ES-I3 (cell line): ENCODE measurements around the gene DFFB.

ENCODE experiments used
- H3K36me3 ChIP-seq: 2 replicates; pipeline ENCODE4 v1.6.1; 2013; ENCODE audit warnings: mild to moderate bottlenecking, low read length, control low read depth, moderate library complexity; ENCODE audit not compliant: insufficient read depth
- H3K4me1 ChIP-seq: 2 replicates; pipeline ENCODE4 v1.6.1; 2013; ENCODE audit warnings: mild to moderate bottlenecking, control low read depth, low read length; ENCODE audit not compliant: insufficient read depth
- H3K9ac ChIP-seq: 2 replicates; pipeline ENCODE4 v1.6.1; 2013; ENCODE audit warnings: low read depth, mild to moderate bottlenecking, low read length, moderate library complexity
- H3K9me3 ChIP-seq: 2 replicates; pipeline ENCODE4 v1.6.1; 2013; ENCODE audit warnings: mild to moderate bottlenecking, low read length, moderate library complexity; ENCODE audit not compliant: control insufficient read depth, insufficient read depth

The DFFB gene

GRCh38 chr1:3900969-3901529, 43.8 kb downstream of the DFFB start:
- H3K9me3 ChIP-seq, result no peaks in the 10 kb centered on the region
- peak overlapping the region; percentile 83 for H3K9ac ChIP-seq
- H3K4me1 ChIP-seq, result peaks cover 5% of the 10 kb centered on the region; the same call in 1 of the 2 replicates
- no peaks in the 10 kb centered on the region for H3K36me3 ChIP-seq

DNA sequence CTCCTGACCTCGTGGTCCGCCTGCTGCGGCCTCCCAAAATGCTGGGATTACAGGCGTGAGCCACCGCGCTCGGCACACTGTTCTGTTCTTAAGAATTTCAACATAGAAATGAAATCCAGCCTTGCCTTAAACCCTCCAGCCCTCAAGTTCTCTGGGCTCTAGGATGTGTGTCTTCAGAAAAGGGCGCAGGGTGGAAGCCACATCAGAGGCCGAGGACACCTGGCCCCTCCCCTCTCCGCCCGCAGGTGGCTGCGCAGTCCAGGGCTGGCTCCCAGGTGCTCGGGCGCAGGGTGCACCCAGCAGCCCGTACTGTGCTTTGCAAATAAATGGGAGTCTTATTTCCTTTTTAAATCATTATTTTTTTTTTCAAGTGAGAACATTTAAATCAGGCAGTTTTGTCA, 44.8 kb downstream of the DFFB start:
- peaks cover 5% of the 10 kb centered on the region; the same call in 1 of the 2 replicates for H3K4me1 ChIP-seq
- H3K9ac ChIP-seq, result no peak overlapping the region
- no peaks in the 10 kb centered on the region for H3K36me3 ChIP-seq
- H3K9me3 ChIP-seq, result no peaks in the 10 kb centered on the region

DNA sequence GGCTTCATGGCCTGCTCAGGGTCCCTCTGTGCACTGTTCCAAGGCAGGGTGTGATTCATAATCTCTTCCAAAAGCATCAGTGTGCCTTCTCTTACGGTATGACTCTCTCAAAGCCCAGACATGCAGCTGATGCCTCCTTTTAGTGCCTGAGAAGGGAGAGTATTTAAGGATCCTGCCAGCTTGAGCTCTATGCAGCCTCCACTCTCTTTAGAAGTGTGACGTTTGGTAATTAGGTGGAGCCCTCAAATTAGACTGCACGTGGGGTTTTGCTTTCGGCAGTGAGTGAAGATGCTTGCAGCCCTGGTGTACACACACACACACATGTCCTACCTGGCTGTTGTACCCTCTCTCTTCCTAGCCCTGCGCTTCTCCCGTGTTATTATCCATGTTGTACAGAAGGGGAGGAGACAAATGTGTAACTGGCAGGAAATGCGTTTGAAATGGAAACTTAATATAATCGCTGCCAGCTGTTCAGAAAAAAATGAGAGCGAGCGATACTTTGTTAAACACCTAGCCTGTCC, 45.4 kb downstream of the DFFB start:
- no peaks in the 10 kb centered on the region for H3K36me3 ChIP-seq
- H3K9ac ChIP-seq, result no peak overlapping the region

GRCh38 chr1:3903141-3904005, 46.1 kb downstream of the DFFB start:
- peaks cover 5% of the 10 kb centered on the region; the same call in 1 of the 2 replicates for H3K4me1 ChIP-seq
- H3K9ac ChIP-seq, result no peak overlapping the region
- H3K36me3 ChIP-seq, result no peaks in the 10 kb centered on the region
- H3K9me3 ChIP-seq, result no peaks in the 10 kb centered on the region

More for the DNA sequence above, 45.4 kb downstream of the DFFB start:
- no peaks in the 10 kb centered on the region for H3K9me3 ChIP-seq
- peaks cover 5% of the 10 kb centered on the region; the same call in 1 of the 2 replicates for H3K4me1 ChIP-seq

DNA sequence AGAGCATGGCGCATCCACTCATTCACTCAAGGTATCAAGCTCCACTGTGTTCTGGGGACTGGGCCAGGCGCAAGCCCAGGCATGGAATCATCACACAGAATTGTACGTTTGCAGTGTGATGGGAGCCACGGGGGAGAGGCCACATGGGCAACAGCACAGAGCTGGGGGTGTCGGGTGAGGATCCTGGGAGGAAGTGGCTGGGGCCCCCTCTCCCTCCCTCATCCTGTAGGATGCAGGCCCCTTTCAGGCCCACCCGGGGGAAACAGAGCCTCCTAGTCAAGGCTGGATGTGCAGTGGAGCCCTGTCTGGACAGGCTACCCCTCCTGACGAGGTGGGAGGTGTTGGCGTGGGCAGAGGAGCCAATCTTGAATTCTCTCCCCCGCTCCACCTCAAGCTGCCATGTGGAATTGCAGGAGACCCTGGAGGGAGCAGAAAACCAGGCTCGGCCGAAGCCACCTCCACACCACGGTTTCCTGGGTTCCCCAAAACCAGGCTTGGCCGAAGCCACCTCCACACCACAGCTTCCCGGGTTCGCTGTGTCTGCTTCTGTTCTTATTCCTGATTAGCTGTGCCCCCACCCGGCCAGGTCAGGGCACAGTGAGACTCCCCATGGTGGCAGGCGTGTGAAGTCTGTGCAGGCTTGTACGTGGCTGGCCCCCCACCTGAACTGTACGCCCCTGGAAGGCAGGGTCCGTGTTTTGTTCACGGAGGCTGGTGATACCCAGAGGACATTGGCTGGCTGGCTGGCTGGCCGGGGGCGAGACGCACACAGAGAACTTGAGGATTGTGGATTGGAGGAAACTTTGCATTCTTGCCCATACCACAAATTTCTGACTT, 46.9 kb downstream of the DFFB start:
- Histone ChIP-seq H3K4me1 (peaks cover 5% of the 10 kb centered on the region; the same call in 1 of the 2 replicates), H3K9me3 (no peaks in the 10 kb centered on the region), H3K36me3 (no peaks in the 10 kb centered on the region), H3K9ac (no peak overlapping the region)

- H3K36me3 ChIP-seq, result no peaks in the 10 kb centered on the region
- H3K9me3 ChIP-seq, result no peaks in the 10 kb centered on the region
- H3K9ac ChIP-seq, result no peak overlapping the region
- peaks cover 5% of the 10 kb centered on the region; the same call in 1 of the 2 replicates for H3K4me1 ChIP-seq
Measured at GRCh38 chr1:3904843-3905185, 47.5 kb downstream of the DFFB start.

DNA sequence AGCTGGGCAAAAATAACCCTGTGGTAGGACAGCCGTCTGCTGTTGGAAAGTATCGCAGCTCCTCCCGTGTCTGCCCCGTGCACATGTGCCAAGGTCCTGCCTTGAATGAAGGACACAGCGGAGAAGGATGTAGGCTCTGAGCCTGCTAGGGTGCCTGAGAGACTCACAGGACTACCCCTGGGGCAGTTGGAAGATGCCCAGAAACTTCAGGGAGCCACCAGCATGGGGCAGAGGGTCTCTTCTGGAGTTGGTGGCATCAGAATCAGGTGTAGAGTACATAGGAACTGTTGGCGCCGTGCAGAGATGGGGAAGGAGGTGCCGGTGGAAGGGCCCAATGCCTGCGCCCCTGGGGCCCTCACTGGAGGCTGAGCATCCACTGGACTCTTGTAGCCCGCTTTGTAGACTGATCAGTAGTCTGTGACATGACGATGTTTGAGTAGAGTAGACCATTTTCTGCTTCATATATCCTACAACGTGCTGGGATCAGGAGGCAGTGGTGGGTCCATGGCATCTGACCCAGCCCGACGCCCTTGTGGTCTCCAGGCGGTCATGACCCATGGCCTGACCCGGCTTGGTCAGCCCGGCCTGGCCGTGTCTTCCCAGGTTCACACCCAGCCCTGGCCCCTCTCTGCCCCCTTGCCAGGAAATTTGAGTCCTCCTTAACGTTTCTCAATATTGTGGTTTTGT, 48.1 kb downstream of the DFFB start:
- Histone ChIP-seq H3K4me1 (peaks cover 5% of the 10 kb centered on the region; the same call in 1 of the 2 replicates), H3K9ac (no peak overlapping the region), H3K9me3 (no peaks in the 10 kb centered on the region), H3K36me3 (no peaks in the 10 kb centered on the region)

- no peak overlapping the region for H3K9ac ChIP-seq
- no peaks in the 10 kb centered on the region for H3K9me3 ChIP-seq
- no peaks in the 10 kb centered on the region for H3K36me3 ChIP-seq
- peaks cover 5% of the 10 kb centered on the region; the same call in 1 of the 2 replicates for H3K4me1 ChIP-seq
Measured at GRCh38 chr1:3905953-3906671, 48.8 kb downstream of the DFFB start.

DNA sequence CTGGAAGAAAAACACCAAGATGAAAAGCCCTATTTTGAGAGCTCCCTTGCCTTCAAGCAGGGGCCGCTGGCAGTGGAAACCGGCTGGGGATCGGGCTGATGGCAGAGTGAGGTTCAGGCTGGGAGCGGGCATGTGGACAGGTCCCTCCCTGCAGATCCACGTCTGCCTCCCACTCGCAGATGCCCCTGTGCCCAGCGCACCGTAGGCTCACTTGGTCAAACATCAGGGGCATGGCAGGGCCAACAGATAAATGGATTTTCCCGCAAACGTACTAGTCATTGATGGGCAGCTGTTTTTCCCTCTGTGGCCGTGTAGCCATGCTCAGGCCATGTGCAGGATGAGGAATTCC, 49.4 kb downstream of the DFFB start:
- no peak overlapping the region for H3K9ac ChIP-seq
- H3K4me1 ChIP-seq, result peaks cover 5% of the 10 kb centered on the region; the same call in 1 of the 2 replicates
- H3K9me3 ChIP-seq, result no peaks in the 10 kb centered on the region
- H3K36me3 ChIP-seq, result no peaks in the 10 kb centered on the region

GRCh38 chr1:3907031-3907534, 49.8 kb downstream of the DFFB start:
- H3K9me3 ChIP-seq, result no peaks in the 10 kb centered on the region
- no peak overlapping the region for H3K9ac ChIP-seq
- H3K36me3 ChIP-seq, result no peaks in the 10 kb centered on the region
- H3K4me1 ChIP-seq, result peaks cover 5% of the 10 kb centered on the region; the same call in 1 of the 2 replicates

GRCh38 chr1:3907621-3908165, 50.4 kb downstream of the DFFB start:
- no peaks in the 10 kb centered on the region for H3K9me3 ChIP-seq
- H3K4me1 ChIP-seq, result peaks cover 5% of the 10 kb centered on the region; the same call in 1 of the 2 replicates
- H3K36me3 ChIP-seq, result no peaks in the 10 kb centered on the region
- H3K9ac ChIP-seq, result no peak overlapping the region

DNA sequence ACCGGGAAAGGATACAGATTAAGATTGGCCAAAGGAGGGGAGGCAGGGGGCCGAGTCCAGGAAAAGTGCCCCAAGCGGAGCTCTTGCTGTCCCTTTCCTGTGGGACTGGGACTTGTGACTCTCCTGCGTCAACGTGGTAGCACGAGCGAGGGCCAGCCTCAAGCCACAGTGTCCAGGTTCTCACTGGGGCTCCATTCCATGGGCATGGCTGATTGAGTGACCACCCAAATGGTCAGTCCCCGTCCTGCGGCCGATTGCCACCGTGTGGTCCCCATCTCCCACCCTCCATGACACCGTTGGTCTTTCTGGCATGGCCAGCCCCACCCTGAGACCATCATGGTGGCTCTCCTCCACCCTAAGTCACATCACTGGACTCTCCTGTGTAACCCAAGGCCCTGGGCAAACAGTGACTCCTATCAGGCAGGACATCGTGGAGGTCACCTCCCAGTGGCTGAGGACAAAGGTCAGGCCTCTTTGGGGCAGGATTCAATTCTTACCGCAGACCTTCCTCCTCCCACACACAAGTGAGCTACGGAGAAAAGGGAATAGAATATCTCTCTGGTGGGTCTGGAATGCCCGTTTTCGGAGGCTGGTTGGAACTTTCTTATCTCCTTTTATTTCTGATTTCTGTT, 51.7 kb downstream of the DFFB start:
- Histone ChIP-seq H3K4me1 (no peaks in the 10 kb centered on the region; the same call in 1 of the 2 replicates), H3K36me3 (no peaks in the 10 kb centered on the region), H3K9ac (no peak overlapping the region), H3K9me3 (no peaks in the 10 kb centered on the region)

- Histone ChIP-seq H3K9me3 (no peaks in the 10 kb centered on the region), H3K9ac (no peak overlapping the region), H3K4me1 (no peaks in the 10 kb centered on the region; the same call in 1 of the 2 replicates), H3K36me3 (no peaks in the 10 kb centered on the region)
Measured at GRCh38 chr1:3909615-3910014, 52.3 kb downstream of the DFFB start.
